ENCODE data around the gene LPP.
"Not testable (repeated sequence)": the region's sequence is repeated elsewhere in the genome, so short reads cannot be mapped to it uniquely, and the experiment has no call there.

Gene LPP, protein sequence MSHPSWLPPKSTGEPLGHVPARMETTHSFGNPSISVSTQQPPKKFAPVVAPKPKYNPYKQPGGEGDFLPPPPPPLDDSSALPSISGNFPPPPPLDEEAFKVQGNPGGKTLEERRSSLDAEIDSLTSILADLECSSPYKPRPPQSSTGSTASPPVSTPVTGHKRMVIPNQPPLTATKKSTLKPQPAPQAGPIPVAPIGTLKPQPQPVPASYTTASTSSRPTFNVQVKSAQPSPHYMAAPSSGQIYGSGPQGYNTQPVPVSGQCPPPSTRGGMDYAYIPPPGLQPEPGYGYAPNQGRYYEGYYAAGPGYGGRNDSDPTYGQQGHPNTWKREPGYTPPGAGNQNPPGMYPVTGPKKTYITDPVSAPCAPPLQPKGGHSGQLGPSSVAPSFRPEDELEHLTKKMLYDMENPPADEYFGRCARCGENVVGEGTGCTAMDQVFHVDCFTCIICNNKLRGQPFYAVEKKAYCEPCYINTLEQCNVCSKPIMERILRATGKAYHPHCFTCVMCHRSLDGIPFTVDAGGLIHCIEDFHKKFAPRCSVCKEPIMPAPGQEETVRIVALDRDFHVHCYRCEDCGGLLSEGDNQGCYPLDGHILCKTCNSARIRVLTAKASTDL

DNA sequence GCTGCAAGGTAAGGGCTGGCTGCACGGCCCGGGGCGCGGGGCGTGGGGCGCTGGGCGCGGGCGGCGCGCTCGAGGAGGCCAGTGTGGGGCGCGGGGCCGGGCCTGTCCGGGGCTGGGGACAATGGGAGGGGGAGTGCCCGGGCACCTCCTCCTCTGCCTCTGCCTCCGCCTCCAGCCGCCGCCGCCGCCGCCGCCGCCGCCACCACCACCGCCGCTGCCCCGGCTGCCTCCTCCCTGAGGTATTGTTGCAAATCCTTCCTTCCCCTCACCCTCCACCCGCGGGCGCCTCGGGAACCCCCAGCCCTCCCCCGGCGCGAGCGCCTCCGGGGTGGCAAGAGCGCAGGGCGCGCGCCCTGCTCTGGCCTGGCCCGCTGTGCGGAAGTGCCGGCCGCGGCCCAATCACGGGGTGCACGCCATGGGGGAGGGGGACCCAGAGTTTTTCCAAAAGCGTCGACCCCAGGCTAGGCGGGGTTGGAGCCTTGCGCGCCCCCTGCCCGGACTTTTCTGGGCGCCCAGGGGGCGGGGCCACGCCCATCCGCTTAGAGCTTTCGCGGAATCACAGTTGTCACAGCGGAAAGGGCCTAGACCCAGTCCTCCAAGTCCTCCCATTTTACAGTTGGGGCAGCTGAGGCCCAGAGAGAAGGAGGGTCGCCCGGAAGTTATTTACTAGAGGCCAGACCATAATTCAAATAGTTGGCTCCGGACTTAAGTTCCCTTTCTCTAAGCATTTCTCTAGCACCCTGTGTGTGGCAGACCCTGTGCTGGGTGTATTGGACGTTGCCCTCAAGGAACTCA, at the start of gene LPP:
Gene LPP (plus strand): TSS at position 144 of the 795 bp plus-strand sequence. CDS start 251,964 bp downstream, outside the sequence.
- DNase-seq = peak; percentile 88

DNA sequence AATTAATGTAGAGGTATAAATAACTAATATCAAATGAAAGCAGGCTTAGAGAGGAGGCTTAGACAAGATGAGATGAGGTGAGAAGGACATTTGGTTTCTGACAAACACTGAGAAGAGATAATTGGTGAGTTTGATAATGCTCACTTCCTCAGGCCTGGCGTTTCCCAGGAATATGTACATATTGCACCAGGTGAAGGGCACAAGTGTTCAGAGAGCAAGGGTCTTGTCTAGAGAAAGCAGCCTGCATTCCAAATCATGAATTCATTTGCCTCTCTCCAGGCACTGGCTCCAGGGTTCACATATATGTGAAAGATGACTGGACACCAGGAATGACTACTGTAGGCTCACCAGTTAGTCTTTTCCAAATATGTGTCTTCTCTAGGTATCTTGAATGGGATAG, 48.0 kb upstream of the LPP start:
- no peak for DNase-seq

DNA sequence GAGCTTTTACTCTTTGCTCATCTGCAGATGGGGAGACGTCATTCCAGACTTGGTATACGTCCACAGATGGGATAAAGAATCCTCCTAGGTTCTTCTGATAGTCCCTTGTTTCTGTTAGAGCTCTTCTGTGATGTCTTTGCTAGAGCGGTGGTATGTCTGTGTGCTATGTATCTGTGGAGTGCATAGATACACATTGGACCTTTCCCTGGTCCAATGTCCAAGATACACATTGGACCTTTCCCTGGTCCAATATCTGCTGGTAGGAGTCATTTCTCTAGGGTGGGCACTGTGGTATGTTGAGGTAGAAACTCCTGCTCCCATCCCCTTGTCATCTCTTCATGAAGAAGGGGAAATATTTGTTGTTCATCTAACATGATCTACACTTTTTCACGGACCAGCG, 47.5 kb upstream of the LPP start:
- DNase-seq = no peak

DNA sequence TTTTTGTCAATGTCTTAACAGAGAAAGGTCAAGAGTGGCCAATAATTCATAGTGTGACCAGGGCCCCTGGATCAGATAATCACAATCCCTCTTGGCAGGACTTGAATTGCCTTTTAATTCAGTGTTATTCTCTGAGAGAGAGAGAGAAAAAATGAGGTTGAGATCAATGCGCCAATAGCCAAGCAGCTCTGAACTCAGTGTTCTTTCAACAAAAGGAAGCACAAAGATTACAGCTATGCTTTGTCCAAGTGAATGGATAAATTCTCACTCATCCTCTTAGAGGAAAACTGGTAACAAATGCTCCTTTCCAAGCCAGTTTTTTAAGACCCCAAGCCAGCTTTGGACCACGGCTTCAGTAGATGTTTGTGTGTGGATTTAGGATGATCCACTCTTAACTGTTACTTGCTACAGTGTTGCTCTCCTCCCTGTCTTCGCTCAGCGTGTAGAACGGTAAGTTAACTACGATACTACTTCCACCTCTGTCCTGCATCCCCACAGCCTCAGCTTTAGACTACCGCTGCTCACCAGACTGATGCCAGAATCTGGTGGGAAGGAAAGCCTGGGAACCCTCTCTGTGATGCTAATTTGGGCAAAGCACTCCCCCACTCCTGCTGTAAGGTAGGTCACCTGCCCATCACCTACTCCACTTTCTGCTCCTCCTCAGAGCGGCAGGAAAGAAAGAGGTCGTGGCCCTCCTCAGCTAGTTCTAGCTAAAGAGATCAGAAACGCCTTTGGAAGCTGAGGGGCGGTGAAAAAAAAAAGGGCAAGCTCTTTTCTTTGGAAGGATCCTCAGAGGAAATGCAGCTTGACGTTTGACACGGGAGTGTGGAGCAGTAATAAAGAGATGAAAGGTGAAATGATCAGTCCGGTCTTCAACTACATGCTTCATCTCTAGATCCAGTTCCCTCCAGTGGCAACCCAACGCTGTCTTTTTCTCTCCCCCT, 46.8 kb upstream of the LPP start:
- no peak for DNase-seq

DNA sequence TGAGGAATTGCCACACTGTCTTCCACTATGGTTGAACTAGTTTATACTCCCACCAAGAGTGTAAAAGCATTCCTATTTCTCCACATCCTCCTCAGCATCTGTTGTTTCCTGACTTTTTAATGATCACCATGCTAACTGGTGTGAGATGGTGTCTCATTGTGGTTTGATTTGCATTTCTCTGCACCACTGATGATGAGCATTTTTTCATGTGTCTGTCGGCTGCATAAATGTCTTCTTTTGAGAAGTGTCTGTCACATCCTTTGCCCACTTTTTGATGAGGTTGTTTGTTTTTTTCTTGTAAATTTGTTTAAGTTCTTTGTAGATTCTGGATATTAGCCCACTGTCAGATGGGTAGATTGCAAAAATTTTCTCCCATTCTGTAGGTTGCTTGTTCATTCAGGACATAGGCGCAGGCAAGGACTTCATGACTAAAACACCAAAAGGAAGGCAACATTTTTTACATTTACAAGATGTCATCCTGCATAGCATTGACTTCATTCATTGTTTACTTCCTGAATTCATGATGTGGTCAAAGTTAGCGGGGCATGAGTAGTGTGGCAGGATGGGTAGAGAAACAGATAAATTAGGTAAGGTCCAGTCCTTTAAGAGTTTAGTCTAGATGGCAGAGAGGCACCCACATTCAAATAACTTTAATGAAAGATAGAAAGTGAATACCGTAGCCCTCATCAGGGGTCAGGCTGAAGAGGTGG, 45.1 kb upstream of the LPP start:
- DNase-seq = no peak

DNA sequence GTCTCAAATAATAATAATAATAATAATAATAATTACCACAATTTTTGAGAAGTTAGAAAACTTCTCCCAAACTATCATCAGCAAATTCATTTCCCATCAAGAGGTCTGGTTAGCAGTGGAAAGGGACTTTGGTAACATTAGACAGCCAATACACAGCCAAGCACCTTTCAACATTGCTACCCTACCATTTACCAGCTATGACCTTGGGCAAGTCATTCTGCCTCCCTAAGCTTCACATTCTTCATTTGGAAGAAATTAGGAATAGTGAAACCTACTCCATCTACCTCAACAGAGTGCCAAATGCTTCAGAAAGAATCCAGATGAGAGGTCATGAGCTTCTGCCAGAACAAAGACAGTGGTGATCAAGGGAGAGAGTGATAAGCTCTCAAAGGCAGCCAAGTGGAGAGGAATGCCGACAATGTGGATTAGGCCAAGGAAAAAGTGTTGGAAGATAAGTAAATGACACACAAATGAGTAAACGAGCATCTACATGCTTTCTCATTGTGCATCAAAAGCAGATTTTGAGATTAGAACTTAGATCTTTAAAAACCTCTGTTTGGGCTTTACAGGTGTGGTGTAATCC, 42.9 kb upstream of the LPP start:
- no peak for DNase-seq

DNA sequence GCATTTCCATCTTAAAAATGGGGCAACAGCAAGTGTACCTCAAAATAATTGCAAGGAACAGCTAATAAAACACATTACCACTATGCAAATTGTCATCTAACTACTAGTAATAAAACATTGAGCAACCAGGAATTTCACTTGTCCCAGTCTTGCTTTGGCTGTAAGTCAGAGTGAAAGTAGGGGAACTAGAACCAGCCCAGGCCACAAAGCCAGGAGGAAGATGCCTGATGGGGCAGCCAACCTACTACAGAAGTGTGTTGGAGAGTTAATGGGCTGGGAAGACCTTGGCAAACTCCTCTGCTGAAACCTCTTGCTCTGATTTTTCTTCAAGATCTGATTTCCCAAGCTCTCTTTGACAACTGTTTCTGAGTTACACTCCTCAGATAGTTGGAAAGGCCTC, 40.2 kb upstream of the LPP start:
- no peak for DNase-seq

DNA sequence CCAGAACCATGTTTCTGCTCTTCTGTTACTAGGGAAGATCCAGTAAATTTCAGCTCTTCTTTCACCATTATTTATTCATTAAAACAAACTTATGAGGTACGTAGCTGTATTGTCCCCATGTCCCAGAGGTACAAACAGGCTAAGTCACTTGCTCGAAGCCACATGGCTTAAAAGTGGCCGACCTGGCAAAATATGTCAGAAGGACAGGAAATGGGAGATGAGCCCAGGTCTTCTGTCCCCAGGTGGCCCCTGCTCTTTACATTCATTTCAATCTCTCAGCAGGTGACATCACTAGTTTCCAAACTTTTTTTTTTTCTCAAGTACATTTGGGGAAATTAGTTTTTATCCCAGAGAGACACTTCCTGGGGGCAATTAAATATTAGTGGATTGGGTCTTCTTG, 34.1 kb upstream of the LPP start:
- no peak for DNase-seq

DNA sequence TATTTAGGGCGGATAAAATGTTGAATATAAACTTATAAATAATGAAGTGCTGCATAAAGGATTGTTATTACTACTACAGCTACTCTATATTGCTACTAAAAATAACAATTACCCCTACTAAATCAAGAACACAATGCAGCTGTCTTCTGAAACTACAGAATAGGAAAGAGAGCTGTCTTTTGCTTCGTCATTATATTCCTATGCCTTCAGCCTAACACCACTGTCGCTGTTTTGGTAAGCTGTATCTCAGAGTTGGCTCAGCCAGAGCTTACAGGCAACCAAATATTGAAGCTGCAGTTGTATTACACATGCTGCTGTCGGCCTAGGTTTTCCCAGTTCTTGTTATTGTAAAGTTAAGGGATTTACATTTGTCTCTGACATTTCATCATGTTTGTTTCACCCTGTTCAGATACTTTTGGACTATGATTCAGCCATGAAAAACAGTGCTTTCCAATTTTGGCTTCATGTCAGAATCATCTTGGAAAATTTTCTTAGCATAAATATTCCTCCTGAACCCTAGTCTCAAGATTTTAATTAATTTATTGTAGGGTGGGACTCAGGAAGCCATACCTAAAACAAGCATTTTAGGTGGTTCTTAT, 31.3 kb upstream of the LPP start:
- DNase-seq = no peak

DNA sequence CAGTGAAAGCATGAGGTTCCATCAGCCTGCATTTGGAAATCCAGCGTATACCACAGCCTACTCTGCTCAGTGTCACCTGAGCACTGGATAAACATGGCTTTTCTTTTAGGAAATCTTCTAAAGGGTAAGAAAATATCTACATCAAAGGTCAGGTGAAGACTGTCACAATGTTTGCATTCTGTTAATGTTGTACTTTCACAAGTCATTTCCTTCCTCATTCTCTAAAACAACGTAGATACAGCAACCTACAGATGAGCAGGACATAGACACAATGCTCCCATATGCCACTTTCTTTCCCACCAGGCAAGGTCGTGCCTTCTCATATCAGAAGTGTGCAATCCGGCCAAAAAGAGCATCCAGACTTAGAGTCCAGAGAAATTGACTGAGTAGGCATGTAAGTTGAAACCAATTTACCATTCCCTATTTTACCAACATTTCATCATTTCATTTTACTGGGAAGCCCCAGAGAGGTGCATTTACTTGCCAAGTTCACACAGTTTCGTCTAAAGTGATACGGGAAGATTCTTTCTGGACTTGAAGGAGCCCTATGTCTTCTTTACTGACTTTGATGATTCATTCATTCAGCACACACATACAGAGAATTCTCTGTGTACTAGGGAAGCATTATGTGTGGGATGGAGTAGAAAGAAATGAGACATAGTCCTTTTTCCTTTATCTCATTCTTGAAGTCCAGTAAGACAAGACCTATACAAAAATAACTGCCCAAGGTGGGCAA, 30.6 kb upstream of the LPP start:
- DNase-seq = peak; percentile 18

DNA sequence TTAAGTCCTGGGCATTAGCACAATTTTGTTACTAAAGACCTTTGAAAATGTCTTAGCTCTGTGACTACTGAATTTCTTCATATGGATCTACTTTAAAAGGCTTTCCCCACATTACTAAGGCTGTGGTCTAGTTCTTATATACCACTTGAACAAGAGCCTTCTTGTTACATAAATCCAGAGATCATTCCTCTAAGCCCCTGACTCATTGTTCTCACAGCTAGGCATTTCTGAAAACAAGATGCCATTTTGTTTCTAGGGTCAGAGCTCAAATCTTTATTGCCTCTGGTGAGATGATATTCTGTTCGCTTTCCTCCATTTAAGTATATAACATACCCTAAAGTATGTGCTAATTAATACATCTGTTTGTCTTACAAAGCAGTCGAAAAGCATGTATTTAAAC, 29.8 kb upstream of the LPP start:
- DNase-seq = no peak

DNA sequence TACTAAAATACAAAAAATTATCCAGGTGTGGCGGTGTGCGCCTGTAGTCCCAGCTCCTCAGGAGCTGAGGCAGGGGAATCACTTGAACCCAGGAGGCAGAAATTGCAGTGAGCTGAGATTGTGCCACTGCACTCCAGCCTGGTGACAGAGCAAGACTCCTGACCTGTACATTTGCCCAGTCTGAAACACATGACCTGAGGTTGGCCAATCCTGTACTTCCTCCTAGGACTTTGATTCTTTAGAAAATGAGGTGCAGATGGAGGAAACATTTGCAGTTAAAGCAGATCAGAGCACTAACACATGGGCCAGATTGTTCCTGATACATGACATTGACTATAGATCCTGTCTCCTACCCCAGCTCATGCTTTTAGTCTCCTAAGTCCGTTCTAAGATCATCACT, 28.9 kb upstream of the LPP start:
- DNase-seq = no peak

DNA sequence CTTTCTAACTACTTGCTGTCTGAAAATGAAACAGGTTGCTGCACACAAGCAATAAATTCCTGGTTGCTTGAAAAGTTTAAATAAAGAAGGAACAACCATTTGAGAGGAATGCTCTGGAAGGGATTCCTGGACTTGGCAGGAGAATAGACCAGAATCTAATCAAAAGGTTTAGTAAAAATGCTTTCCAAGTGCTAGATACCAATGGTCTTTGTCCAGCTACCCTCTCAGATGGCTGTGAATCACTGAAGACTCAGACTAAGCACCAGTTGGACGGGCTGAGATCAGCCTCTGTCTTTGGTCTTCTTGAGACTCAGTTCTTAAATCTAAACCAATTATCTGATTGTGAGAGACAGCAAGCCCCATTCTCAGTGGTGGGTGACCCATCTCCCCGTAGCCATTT, 27.7 kb upstream of the LPP start:
- no peak for DNase-seq

DNA sequence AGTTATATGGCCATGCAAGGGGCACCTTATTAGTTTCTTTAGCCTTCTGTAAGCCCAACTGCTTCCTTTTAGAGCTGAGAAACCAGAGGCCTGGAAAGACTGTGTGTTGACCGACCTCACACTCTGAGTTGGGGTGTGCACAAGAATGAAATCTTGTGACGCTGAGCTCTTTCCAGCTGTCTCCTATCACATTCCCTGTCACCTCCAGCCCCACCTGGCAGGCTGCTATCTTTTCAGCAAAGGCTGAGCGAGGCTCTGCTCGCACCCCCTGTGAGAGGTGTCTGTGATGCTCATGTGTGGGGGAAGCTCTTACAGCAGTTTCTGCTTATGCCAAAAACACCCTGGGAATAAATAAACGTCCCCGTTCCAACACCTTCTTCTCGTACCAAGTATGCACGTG, 27.0 kb upstream of the LPP start:
- no peak for DNase-seq

DNA sequence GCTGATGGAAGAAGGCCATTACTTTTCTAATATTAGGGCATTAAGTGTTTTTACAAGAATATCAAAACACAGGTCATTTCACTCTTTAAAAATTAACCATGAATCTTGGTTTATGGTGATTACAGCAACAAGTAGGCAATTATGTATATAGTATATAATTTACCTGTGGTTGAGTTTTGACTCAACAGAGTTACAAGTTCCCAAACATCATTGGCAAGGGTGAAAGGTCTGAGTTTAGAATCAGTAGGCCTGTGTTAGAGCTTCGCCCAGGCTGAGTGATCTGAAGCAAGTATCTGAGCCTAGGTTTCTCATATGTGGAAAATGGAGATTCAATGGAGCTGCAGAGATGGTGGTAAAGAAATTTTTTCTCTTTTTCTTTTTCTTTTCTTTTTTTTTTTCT, 25.1 kb upstream of the LPP start:
- DNase-seq = no peak

DNA sequence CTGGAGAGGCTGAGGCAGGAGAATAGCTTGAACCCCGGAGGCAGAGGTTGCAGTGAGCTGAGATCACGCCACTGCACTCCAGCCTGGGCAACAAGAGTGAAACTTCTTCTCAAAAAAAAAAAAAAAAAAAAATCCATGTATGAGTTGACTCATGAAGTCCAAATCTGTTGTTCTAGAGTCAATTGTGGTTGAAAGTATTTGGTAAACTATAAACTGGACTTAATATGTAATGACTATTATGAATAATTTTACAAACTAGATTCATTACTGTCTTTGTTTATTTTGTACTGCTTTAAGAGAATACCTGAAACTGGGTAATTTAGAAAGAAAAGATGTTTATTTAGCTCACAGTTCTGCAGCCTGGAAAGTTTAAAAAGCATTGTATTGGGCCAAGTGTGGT, 22.9 kb upstream of the LPP start:
- DNase-seq = not testable (repeated sequence)

DNA sequence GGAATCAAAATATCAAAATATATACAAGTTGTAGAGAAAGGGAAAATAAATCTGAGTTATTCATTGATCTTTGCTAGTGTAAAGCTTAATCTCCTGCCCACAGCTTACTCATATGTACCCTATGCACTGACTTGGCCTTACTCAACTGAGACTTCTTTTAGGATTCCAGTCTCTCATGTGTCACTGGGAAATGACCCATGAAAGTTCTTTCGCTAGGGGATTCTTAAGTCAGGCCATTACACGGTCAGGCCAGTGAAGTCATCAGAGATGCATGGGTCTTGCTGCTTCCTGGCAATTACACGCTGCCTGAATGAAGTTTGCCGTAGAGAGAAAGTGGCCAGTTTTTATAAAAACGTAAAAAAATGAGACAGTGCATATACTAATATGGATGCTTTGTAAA, 20.7 kb upstream of the LPP start:
- no peak for DNase-seq

DNA sequence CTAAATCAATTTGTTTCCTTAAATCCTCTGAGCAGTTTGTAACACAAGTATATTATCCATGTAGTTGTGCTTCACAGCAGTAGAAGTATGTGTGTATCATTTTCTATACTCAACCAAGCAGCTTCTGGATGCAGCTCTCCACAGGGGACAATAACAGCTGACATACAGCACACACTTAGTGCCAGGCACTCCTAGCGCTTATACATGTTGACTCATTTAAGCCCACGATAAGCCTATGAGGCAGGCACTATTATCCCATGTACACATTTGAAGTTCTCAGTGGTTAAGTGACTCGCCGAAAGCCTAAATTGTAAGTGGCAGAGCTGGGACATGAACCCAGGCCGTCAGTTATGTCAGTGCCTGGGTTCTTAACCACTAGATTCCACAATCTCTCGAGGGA, 20.3 kb upstream of the LPP start:
- no peak for DNase-seq

DNA sequence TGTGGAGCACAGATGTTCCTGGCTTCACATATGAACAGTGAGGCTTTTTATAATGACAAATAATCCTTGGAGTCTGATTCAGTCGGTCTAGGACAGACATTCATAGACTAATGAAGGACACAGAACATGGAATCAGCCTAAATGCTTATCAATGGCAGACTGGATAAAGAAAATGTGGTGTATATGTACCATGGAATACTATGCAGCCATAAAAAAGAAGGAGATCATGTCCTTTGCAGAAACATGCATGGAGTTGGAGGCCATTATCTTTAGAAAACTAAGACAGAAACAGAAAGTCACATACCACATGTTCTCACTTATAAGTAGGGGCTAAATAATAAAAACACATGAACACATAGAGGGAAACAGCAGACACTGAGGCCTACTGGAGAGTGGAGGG, 19.9 kb upstream of the LPP start:
- DNase-seq = no peak

DNA sequence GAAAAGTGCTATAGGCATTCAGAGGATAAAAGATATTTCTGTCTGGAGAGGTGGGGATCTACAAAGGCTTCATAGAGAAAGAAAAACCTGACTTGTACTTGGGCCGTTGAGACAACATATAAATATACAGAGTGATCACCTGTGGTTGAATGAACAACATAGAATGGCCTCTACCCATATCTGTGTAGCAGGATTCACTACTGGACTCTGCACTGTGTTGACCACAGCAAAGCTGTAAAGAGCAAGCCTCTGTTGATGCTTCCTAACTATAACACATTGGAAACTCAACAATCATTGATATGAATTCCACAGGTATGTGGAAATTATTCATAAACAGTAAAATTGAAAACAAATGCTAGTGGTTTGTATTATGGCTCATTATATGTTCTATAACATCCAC, 19.1 kb upstream of the LPP start:
- no peak for DNase-seq

DNA sequence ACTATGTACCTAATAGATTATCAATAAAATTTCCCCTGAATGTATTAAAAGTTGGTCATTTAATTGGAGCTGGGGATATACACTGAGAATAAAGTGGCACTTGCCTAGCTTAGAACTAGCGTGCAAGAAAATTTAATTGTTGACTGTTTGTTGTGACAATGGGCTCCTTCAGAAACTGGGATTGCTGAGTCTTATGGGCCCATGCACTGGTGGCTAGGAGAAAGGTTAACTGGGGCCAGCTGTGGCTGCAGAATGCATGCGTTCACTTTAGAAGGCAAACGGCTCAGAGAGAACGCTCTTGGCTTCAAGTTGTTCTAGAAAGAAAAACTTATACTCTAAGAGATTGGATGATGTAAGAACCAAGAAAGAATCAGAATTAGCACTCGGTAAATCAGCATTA, 18.7 kb upstream of the LPP start:
- no peak for DNase-seq
